HPDE6-E6E7 (cell line): ENCODE results near the gene DDR2.

Experiments
- DNase-seq: peaks from one replicate; pipeline ENCODE4 v3.0.0; 2011; ENCODE audit warnings: missing footprints; ENCODE audit errors: extremely low spot score

The DDR2 gene

GRCh38 chr1:162835157-162835899 lies 203.1 kb downstream of the DDR2 start:
- DNase-seq, result no peak
